Fibroblast of skin of scalp (primary cell): ENCODE measurements around the gene VSTM2B. TPM values are rescaled to one million over a fixed set of nuclear protein-coding genes. Genes with fewer than 3 reads are reported as not detected.
"Not testable (repeated sequence)": the region's sequence is repeated elsewhere in the genome, so short reads cannot be mapped to it uniquely, and the experiment has no call there.

Experiments used
- DNase-seq: peaks from one replicate; pipeline ENCODE4 v3.0.0-alpha.2; 2013
- polyA plus RNA-seq, 2 experiments: library from polyadenylated mRNA; unstranded; fragments of 120-200 nt; gene quantifications; one replicate each; pipeline ENCODE4 v1.2.1, GENCODE V29; 2013; ENCODE audit not compliant: insufficient read length in 2 of 2

The VSTM2B gene
- polyA plus RNA-seq (2013, experiment 1 of 2; ENCODE audit: insufficient read length): not detected
- not detected for polyA plus RNA-seq (2013, experiment 2 of 2; ENCODE audit: insufficient read length)

DNA sequence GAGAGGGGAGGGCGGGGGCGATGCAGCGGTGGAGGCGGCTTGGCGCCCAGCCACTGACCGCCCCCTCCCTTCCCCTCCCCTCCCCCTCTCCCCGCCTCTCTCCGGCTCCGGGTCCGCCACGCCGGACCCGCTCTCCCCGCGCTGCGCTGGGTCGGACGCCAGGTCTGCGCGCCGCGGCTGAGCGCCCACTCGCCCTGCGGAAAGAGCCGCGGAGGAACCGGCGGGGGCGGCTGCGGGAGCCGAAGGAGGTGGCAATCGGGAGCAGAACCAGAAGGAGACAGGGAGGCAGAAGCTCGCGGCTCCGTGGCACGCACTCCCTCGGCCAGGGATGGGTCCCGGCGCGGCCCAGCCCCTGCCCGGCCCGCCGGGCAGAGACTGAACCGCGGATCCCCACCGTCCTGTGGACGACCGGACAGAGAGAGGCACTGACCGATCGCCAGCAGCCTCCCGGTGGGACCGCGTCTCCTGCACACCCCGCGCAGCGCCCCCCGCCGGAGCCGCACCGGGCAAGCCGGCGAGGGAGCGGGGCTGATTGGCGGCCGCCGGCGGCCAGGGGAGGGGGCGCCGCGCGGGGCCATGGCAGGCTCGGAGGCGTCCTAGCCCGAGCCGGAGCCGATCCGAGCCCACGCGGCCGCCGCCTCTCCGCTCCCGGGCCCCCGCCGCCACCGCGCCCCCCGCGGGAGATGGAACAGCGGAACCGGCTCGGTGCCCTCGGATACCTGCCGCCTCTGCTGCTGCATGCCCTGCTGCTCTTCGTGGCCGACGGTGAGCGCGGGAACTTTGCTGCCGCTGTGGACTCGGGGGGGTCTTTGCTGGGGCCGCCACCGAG, at the start of gene VSTM2B:
VSTM2B (plus strand) TSS at position 94 of the 829 bp plus-strand sequence; CDS start at position 684, 590 bp downstream.
- DNase-seq: no peak

DNA sequence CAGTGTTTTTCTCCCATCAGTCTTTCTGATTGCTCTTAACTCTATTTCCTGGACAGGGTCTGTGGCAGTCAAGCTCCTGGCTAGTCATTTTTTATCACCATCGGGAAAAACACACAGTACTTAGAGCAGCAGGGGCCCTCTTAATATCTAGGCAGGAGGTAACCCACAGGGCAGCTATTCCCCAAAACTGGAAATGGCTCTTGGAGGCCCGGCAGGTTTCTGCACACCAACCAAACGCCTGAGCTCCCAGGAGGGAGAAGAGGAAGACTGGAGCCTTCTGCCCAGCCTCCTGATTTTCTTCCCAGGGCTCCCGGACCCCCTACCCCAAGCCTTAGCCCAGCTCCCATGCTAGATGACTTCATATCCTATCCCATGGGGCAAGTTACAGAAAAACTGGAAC, 49.3 kb upstream of the VSTM2B start:
- DNase-seq: no peak

DNA sequence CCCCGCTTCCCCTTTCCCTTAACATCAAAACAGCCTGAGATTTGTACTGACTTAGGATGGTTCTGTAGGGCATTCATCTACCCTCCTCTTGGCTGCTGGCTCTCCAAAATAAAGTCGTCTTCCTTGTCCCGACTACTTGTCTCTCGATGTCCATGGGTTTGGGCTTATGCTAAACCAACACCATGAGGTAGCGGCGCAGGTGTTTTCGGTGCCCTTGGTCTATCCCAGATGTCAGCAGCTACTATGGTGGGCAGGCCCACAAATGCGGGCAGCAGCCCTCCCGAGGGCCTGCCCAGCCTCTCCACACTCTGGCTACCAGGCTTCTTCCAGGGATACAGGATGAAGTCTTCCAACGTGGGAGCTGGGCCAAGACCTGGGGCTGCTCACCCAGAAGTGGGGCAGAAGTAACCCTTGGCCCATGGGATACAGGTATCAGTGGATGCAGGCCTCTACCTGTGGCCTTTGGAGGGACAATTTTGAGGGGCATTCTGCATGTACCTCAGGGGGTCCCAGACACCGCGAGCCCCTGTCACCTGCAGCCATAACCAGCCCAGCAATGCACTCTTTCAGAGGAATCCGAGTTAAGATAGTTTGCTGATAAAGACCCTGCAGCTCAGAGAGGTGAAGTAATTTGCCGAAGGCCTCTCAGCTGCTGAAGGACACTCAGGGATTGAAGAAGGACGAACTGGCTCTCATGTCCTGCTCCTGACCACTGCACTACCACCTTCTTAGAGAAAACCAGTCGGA, 47.8 kb upstream of the VSTM2B start:
- no peak for DNase-seq

DNA sequence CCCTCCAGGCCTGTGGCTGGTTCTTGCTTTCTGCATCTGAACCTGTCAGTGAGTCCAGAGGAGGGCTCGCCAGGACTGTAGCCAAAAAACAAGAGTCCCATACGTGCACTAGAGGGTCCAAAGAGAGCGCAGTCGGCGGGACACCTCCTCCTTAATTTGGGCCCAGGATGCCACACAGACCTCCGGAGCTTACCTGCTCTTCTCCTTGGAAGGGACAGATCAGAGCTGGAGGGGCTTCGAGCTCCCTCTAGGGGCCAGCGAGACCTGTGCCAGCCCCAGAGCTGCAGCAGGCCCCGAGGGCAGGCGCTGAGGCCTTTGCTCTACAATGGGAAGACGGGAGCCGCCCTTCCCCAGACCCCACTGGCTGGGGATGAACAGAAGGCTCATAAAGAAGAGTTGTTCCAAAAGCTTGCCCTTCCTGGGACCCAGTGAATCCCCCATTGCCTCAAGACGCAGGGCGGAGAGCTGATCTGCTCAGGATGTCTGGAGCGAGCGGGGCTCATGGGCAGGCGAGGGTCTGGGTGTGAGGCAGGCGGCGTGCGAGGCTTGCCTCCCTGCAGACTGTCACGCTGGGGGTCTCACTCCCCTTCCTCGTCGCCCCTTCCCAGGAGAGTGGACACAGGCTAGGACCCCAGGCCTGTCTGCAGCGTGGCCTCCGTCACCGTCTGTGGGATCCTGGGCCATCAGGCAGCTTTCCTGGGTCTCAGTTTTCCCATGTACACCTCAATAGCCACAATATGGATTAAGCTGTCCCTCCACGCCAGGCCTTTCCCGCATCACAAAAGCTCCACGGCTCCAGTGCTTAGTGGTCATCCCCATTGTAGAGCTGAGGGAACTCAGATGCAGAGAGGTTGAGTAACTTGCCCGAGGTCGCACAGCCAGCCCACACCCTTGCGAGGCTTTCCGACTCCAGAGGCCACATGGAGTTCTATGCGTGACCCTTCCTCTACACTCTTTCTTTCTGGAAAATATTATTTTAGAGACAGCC, 46.9 kb upstream of the VSTM2B start:
- no peak for DNase-seq

DNA sequence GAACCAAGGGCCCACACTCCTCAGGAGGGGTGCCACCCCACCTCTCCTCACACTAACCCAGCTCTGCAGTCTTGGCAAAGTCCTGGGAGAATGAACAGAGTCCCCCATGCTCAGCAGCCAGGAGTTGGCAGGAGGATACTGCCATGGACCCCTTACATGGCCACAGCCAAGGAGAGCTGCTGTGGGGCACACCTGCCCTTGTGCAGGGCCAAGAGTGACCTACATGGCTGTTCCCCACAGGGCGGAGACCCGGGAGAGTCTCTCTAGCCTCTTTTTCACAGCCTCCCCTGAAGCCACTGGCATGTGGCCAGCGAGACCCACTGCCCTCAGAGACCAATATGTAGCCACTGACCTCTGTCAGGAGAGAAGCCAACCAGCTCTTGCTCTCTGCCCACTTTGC, 45.9 kb upstream of the VSTM2B start:
- DNase-seq: no peak

DNA sequence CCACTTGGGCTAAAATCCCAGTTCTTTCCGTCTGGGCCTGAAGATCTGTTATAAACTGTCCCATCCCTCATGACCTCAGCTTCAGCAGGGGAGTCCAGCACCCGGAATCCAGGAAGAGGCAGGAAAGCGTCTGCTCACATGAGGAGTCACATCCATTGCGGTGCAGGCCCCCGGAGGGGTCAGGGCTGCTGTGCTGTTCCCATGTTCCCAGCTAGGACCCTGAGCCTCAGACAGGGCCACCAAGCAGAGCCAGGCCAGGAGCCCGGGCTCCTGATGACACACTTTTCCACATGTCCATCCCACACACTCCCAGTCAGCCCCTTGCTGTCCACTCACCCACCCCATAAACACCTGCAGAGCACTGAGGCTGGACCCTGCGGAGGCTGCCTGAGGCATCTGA, 45.3 kb upstream of the VSTM2B start:
- DNase-seq: no peak

DNA sequence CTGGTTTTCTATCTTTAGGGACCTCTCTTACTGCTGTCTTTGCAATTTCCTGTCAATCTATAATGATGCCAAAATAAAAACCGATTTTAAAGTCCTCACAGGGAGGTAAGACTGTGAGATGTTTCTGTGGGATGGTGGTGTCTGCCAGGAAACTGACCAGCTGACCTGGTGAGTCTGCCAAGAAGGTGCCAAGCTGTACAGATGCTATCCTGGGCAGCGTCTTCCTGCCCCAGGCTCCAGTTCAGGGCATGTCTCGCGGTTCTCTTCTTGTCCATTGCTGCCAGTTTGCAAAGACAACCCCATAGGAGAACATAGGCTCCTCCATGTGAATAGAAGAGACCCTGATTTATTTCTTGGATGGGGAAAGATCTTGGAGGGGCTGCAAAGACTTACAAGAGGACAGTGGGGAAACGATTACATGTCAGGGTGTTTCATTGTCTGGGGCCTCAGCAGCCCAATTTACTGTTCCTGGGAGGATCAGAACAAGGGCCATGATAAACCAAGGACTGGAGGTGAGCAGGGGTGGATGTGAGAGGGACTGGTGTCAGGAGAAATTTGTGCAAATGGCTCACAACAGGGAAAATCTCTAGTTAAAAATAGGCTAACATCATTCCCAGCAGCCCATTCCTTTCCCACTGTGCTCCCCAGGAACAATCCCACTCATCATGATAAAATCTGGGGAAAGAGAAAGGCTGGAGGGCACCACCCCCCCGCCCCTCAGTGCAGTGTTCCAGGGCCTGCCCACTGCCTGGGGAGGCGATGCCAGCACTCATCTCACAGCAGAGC, 42.7 kb upstream of the VSTM2B start:
- no peak for DNase-seq

DNA sequence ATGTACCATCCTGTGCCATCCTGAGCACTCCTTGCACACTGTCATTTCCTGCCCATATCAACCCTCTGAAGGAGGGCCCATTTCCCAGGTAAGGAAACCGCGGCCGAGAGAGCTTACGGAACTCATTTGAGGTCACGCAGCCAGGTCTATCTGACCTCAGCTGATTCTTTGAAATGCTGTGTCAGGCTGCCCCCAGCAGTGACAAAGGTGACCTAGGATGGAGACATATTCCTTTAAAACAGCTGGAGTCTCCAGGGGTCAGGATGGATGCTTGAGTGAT, 42.2 kb upstream of the VSTM2B start:
- DNase-seq: no peak

DNA sequence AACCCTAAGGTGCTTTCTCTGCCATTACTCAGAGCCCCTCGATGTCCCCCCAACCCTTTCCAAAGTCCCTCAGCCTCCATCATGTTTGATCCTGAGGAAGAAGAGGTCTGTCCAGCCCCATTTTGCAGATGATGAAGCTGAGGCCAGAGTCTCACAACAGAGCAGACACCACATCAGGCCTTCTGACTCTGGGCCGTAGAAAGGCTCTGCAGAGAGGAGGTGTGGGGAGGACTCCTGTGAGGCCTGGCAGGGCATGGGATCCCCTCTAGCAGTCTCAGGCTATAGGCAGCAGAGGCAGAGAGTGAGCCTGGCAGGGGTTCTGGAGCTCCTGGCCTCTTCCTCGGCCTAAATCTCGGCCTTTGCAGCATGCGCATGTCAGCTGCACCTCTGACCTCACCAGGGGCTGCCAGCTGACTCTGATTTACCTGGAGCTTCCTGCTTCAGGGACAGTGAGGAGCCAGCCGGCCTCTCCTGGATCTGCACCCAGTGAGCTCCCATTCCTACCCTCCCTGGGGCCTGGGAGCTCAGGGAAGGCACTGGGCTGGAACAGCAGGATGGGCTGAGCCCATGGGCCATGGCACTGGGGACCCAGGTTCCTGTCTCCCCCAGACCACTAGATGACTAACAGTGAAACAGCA, 41.7 kb upstream of the VSTM2B start:
- DNase-seq: no peak

DNA sequence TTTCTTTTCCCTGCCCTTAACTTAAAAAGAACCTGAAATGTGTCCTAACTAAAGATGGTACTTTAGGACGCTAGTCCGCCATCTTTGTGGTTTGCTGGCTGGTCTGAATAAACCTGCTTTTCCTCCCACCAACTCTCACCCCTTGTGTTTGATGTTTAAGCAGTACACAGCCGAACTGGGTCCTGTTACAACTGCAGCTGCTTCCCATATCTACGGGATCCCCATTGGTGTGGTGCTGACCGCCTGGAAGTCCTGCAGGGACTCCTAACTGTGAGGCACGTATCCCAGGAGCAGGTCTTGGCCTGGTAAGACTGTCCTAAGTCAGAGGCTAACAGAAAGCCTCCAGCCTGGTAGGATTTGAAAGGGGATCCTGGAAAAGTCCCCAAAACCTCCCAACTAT, 40.9 kb upstream of the VSTM2B start:
- no peak for DNase-seq

DNA sequence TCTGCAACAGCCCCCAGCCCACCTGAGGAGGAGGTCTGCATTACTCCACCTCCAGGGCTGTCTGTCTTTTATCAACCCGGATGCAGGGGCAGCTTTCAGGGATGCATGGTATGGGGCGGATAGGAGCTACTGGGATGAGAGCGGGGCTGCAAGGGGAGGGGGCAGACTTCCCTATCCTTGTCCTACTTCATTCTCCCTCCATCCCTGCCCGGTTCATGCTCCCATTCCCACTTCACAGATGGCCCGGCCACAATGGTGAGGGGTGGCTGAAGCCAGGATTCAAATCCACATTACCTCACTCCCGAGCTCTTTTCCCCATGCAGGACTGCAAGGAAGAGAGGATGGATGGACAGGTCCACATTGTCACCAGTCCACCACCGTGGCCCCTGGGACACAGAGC, 40.5 kb upstream of the VSTM2B start:
- no peak for DNase-seq

DNA sequence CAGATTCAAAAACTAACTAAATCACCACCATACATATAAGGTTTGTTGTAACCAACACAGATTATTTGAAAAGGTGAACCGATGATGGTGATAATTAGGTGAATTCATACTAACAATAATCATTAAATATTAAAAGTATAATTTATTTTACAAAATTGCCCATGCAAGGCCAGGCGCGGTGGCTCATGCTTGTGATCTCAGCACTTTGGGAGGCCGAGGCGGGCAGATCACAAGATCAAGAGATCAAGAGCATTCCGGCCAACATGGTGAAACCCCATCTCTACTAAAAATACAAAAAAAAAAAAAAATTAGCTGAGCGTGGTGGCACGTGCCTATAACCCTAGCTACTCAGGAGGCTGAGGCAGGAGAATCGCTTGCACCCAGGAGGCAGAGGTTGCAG, 38.8 kb upstream of the VSTM2B start:
- not testable (repeated sequence) for DNase-seq

DNA sequence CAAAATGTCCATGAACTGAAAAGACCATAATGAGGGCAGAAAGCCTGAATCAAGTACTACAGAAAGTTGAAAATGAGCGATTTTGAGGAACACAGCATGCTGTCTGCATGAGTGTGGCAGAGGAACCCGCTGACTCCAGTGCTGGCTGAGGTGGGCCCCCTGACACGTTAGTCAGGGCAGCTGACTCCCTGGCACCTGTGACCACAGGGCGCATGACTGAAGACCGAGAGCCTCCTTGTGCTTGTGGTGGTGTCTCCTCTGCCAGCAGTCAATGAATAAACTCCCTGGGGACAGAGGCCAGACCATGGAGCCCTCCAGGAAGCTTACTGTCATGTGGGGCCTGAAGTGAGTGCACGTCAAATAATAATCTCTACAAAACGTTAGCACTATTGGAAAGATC, 38.4 kb upstream of the VSTM2B start:
- DNase-seq: no peak

DNA sequence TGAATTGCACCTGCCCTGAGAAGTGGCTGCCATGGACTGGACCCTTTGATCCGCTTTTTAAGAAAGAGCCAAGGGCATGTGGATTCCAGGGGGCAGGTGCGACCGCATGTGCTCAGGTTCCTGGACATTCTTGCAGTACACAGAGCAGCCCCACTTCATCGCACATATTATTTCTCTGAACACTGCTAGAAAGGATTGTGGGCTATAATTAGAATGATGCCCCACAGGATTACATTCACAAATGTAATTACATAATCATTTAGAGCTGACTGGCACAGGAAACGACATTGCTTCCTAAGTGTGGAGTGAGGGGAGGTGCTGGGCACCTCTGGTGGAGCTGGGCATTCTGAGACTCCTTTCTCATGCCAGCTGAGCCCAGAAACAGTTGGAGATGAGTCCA, 37.5 kb upstream of the VSTM2B start:
- DNase-seq: no peak

DNA sequence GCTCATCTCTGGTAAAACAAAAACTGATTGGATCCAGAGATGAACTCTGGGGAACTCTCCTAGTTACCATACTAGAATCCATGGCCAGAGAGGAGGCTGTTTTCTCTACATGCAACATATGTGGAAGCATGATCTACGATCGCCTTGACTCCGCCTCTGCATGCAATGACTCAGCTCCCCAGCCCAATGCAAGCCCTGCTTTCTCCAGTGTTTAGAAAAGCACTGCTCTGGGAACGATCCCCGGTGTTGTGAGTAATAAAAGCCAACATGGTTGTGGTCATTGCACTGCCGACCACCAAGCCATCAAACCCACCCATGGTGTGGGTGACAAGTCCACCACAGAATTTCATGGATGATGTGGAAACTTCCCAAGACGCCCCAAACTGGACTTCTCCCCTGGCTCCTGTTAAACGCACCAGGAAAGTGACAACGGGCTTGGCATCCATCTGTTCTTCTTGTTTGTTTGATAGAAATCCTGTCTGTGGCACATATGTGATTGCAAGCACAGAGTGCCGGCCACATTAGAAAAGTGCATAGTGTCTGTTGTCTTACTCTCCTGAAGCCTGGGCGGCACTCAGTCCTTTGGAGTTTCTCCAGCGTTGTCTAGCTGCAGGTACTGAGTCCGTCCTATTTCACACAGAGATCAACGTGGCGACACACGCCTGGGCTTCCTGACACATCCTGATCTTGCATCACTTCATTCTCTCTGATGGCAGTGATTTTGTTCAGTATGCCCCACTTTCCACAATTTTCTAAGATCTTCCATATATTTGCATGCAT, 36.4 kb upstream of the VSTM2B start:
- no peak for DNase-seq

DNA sequence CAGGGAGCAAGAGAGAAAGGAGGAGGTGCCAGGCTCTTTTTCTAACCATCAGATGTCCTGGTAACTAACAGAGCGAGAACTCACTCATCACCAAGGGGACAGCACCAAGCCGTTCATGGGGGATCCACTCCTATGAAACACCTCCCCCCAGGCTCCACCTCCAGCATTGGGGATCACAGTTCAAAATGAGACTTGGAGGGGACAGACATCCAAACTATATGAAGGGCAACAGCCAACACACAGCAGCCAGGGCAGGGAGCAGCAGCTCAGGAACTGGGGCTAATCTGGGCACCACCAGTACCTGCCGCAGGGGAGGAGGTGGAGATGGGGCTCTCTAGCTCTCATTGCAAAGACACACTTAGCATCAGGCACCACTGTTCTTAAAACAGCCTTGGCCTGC, 34.3 kb upstream of the VSTM2B start:
- DNase-seq: no peak

DNA sequence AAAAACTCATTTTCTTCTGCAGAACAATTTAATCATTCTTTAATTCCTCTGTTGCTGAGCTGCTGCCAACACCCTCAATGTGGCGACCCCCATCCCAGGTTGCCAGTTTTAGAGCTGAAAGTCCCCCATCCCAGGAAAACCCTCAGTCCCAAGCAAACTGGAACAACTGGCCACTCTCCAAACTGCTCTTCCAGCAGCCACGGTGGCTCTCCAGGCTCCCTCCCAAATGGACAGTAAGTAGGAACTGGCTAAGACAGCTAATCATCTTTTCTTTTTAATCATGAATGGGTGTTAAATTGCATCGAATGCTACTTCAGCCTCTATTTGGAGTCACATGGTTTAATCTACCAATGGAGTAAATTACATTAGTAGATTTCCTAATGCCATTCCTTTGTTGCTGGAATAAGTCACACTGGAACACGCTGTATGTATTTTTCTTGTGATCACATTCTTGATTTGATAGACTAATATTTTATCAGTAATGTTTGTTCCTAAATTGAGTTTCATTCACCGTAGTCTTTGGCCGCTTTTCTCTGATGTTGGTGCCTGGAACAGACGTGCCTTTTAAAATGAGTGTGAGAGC, 33.7 kb upstream of the VSTM2B start:
- DNase-seq: no peak

DNA sequence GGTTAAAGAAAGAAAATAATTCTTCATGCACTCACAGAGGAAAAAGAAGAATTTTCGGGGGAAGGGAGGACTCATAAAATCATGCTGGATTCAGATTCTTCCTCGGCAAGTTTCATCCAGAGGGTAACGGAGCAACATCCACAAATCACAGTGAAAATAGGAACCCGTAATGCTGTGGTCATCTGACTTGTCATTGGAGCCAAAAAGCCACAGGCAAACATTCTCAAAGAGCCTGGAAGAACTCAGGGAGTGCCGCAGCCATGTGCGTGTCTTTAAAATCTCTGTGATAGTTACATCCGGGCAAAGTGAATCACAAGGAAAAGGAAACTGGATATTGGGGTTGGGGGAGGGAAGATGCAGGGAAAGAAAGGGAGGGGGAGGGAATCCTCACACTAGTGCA, 33.0 kb upstream of the VSTM2B start:
- DNase-seq: no peak

DNA sequence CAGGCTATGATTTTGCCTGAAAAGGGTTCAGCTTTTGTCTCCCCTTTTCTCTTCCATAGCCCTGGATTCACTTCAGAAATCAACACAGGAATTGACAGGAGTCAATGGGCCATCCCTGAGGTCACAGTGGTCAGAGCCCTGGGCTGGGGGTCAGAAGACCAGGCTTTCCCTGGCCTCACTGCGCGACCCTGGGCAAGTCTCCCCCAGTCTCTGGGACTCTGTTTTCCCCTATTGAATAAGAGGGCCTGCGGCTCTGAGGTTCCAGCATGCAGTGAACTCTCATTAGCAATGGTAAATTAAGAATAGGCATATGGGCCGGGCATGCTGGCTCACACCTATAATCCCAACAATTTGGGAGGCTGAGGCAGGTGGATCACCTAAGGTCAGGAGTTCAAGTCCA, 30.7 kb upstream of the VSTM2B start:
- no peak for DNase-seq

DNA sequence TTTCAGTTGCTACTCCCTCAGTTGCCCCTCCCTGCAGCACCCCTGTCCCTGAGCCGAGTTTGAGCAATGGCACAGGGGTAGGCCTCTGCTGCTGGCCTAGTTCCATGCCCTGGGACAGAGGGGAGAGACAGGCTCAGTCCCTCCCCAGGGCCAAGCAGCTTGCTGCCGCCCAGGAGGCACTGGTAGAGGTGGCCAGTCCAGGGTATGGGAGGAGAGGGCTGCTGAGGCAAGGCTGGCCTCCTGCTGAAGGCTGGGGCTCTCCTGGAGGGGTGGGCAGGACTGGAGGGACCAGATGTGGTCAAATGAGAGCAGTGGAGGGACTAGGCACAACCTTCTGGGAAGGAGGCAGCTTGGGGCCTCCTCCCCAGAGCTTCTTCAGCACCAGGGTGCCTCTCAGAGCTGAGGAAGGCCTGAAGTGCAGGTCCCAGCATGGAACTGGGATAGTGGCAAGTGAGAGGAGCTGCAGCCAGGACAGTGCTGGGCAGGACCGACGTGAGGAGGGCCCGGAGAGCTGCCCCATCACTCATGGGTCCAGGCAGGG, 29.8 kb upstream of the VSTM2B start:
- no peak for DNase-seq
